ENCODE measurements around the gene GRHPR. TPM values are rescaled to one million over a fixed set of nuclear protein-coding genes. Genes with fewer than 3 reads are reported as not detected.

The GRHPR gene
- polyA plus RNA-seq, 1 donor from 2014 or later, result 128 TPM

DNA sequence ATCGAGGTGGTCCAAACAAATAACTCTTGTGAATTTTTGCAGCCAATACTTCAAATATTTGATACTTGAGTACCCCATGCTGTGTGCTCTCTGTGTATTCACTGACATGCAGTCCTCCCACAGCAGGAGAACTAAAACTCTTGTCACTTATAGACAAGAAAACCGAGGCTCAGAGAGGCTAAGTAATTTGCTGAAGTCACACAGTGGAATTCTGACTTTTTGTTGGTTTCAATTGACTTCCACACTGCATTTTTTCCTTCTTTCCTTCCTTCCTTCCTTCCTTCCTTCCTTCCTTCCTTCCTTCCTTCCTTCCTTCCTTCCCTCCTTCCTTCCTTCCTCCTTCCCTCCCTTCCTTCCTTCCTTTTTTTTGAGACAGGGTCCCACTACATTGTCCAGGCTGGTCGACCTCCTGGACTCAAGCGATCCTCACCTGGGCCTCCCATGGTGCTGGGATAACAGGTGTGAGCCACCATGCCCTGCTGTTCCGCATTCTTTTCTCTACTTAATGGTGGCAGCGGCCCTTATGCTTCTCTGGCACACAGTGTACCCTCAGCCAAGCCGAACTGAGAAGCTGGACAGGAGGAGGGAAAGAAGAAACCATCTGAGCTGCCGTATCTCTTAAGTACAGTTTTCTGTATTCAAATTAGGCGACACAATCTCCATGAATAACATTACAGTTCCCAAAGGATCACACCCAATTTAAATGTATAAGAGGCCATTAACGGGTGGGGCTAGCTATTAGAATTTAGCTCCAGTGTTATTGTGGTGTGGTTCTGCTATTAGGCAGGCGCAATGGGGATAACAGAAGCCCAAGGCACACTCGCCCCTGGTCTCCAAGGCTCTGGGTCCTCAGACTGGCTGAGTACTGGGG is 38.4 kb upstream of the GRHPR start:
- no peak overlapping the region for H3K27ac ChIP-seq (ENCODE audit: low read length)
- no peaks in the 10 kb centered on the region for H3F3A ChIP-seq (ENCODE audit: insufficient read depth, low read length, poor library complexity, severe bottlenecking)
- H3K79me2 ChIP-seq (replicated peaks; ENCODE audit: insufficient read depth, low read length), result no peaks in the 10 kb centered on the region
- TF ChIP-seq, protein P1, sequence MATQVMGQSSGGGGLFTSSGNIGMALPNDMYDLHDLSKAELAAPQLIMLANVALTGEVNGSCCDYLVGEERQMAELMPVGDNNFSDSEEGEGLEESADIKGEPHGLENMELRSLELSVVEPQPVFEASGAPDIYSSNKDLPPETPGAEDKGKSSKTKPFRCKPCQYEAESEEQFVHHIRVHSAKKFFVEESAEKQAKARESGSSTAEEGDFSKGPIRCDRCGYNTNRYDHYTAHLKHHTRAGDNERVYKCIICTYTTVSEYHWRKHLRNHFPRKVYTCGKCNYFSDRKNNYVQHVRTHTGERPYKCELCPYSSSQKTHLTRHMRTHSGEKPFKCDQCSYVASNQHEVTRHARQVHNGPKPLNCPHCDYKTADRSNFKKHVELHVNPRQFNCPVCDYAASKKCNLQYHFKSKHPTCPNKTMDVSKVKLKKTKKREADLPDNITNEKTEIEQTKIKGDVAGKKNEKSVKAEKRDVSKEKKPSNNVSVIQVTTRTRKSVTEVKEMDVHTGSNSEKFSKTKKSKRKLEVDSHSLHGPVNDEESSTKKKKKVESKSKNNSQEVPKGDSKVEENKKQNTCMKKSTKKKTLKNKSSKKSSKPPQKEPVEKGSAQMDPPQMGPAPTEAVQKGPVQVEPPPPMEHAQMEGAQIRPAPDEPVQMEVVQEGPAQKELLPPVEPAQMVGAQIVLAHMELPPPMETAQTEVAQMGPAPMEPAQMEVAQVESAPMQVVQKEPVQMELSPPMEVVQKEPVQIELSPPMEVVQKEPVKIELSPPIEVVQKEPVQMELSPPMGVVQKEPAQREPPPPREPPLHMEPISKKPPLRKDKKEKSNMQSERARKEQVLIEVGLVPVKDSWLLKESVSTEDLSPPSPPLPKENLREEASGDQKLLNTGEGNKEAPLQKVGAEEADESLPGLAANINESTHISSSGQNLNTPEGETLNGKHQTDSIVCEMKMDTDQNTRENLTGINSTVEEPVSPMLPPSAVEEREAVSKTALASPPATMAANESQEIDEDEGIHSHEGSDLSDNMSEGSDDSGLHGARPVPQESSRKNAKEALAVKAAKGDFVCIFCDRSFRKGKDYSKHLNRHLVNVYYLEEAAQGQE (IDR thresholded peaks at IDR 0.05; ENCODE audit: borderline replicate concordance), result no peak
- TF ChIP-seq SMC3 (conservative IDR thresholded peaks at IDR 0.05; ENCODE audit: poor library complexity), result no peak
- no peak for TF ChIP-seq POLR2AphosphoS5 (IDR thresholded peaks at IDR 0.05)
- TF ChIP-seq EZH2 (IDR thresholded peaks at IDR 0.05; ENCODE audit: borderline replicate concordance, insufficient read depth, low read length, poor library complexity, severe bottlenecking), result no peak
- no peak for TF ChIP-seq EP300 (conservative IDR thresholded peaks at IDR 0.05; ENCODE audit: poor library complexity, severe bottlenecking)
- TF ChIP-seq, protein P2, sequence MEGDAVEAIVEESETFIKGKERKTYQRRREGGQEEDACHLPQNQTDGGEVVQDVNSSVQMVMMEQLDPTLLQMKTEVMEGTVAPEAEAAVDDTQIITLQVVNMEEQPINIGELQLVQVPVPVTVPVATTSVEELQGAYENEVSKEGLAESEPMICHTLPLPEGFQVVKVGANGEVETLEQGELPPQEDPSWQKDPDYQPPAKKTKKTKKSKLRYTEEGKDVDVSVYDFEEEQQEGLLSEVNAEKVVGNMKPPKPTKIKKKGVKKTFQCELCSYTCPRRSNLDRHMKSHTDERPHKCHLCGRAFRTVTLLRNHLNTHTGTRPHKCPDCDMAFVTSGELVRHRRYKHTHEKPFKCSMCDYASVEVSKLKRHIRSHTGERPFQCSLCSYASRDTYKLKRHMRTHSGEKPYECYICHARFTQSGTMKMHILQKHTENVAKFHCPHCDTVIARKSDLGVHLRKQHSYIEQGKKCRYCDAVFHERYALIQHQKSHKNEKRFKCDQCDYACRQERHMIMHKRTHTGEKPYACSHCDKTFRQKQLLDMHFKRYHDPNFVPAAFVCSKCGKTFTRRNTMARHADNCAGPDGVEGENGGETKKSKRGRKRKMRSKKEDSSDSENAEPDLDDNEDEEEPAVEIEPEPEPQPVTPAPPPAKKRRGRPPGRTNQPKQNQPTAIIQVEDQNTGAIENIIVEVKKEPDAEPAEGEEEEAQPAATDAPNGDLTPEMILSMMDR (IDR thresholded peaks at IDR 0.05; ENCODE audit: poor library complexity, severe bottlenecking), result no peak
- TF ChIP-seq MXI1 (conservative IDR thresholded peaks at IDR 0.05; ENCODE audit: poor library complexity, severe bottlenecking), result no peak
- no peak for TF ChIP-seq TAF1 (IDR thresholded peaks at IDR 0.05; ENCODE audit: low read depth)
- TF ChIP-seq RAD21 (conservative IDR thresholded peaks at IDR 0.05), result no peak
- no peaks in the 10 kb centered on the region for H4K20me1 ChIP-seq (ENCODE audit: insufficient read depth)
- H3K9me2 ChIP-seq (ENCODE audit: insufficient read depth, low read length), result no peaks in the 10 kb centered on the region
- no peaks in the 10 kb centered on the region for H3K9me3 ChIP-seq (ENCODE audit: low read length)
- H3K4me2 ChIP-seq (ENCODE audit: low read length), result no peak overlapping the region
- H3K27me3 ChIP-seq (ENCODE audit: insufficient read depth, low read depth, low read length), result no peaks in the 10 kb centered on the region
- H3K36me3 ChIP-seq (ENCODE audit: insufficient read depth, low read length), result no peaks in the 10 kb centered on the region
- no peak overlapping the region for H2AFZ ChIP-seq (ENCODE audit: low read depth, low read length)
- no peak overlapping the region for H3K9ac ChIP-seq (ENCODE audit: low read length)
- H3K4me3 ChIP-seq (ENCODE audit: low read length), result no peak overlapping the region

DNA sequence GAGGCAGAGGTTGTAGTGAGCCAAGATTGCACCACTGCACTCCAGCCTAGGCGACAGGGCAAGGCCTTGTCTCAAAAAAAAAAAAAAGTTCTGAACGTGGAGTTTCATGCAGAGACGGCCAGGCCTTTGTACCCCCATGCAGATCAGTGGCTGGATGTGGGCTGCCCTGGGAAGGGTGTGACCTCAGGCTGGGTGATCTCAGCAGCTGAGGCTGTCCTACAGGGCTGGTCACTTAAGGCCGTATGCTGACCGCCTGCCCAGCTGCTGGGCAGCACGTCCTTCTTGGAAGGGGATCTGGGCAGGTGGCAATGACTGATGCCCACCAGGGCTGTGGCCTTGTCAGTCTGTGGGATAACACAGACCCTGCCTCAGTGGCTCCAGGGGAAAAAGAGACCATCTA is 37.2 kb upstream of the GRHPR start:
- H3K9me2 ChIP-seq (ENCODE audit: insufficient read depth, low read length), result no peaks in the 10 kb centered on the region
- no peaks in the 10 kb centered on the region for H4K20me1 ChIP-seq (ENCODE audit: insufficient read depth)
- no peak overlapping the region for H3K4me3 ChIP-seq (ENCODE audit: low read length)
- no peak overlapping the region for H3K9ac ChIP-seq (ENCODE audit: low read length)
- TF ChIP-seq POLR2AphosphoS5 (IDR thresholded peaks at IDR 0.05), result no peak
- no peak overlapping the region for H3K27ac ChIP-seq (ENCODE audit: low read length)
- H3K36me3 ChIP-seq (ENCODE audit: insufficient read depth, low read length), result no peaks in the 10 kb centered on the region
- H3K27me3 ChIP-seq (ENCODE audit: insufficient read depth, low read depth, low read length), result no peaks in the 10 kb centered on the region
- H3F3A ChIP-seq (ENCODE audit: insufficient read depth, low read length, poor library complexity, severe bottlenecking), result no peaks in the 10 kb centered on the region
- no peak overlapping the region for H2AFZ ChIP-seq (ENCODE audit: low read depth, low read length)
- H3K79me2 ChIP-seq (replicated peaks; ENCODE audit: insufficient read depth, low read length), result no peaks in the 10 kb centered on the region
- no peak overlapping the region for H3K4me2 ChIP-seq (ENCODE audit: low read length)
- no peaks in the 10 kb centered on the region for H3K9me3 ChIP-seq (ENCODE audit: low read length)
